GM18520 (cell line): ENCODE results near the gene ZNF385A.
"Not testable (repeated sequence)": the region's sequence is repeated elsewhere in the genome, so short reads cannot be mapped to it uniquely, and the experiment has no call there.

Experiments used
- ATAC-seq: cut with Tn5 transposase; IDR thresholded peaks from one replicate; pipeline ENCODE4 v1.9.1; 2021; ENCODE audit not compliant: unreplicated experiment

The ZNF385A gene

GRCh38 chr12:54330442-54330841 lies 54.1 kb downstream of the ZNF385A start:
- no peak for ATAC-seq

GRCh38 chr12:54329759-54330158 lies 54.8 kb downstream of the ZNF385A start:
- ATAC-seq: no peak

GRCh38 chr12:54328595-54329337 lies 55.8 kb downstream of the ZNF385A start:
- ATAC-seq: no peak

- not testable (repeated sequence) for ATAC-seq
Measured at GRCh38 chr12:54325442-54326109, 59.0 kb downstream of the ZNF385A start.

- ATAC-seq: peak; percentile 99
Measured at GRCh38 chr12:54324617-54325441, 59.7 kb downstream of the ZNF385A start, which contains the start of gene COPZ1. TSS of gene COPZ1 (plus strand) at chr12:54325131. CDS start at chr12:54325164, 33 bp downstream.

GRCh38 chr12:54321363-54321762 lies 63.2 kb downstream of the ZNF385A start:
- no peak for ATAC-seq
